ENCODE results near the gene SRA1.

- no peak for TF ChIP-seq CTCF (IDR thresholded peaks at IDR 0.05)
- TF ChIP-seq POLR2A (IDR thresholded peaks at IDR 0.05): no peak
These were observed 16.9 kb upstream of the SRA1 start for GRCh38 chr5:140574165-140574564.
